CD4-positive, alpha-beta T cell (primary cell): ENCODE results near the gene MAMDC4. TPM values are rescaled to one million over a fixed set of nuclear protein-coding genes. Genes with fewer than 3 reads are reported as not detected.
"Not testable (repeated sequence)": the region's sequence is repeated elsewhere in the genome, so short reads cannot be mapped to it uniquely, and the experiment has no call there.

Experiments
- ATAC-seq: fragments of 200-7000 bp; cut with Tn5 transposase; one replicate; pipeline ENCODE4 v1.10.0; 2022; ENCODE audit warnings: mild to moderate bottlenecking; ENCODE audit not compliant: poor library complexity
- CTCF ChIA-PET: fragments of 350-600 bp; sonication (Branson Sonifier 250); formaldehyde crosslinking; loops from one replicate; lab custom pipeline; 2021; ENCODE audit warnings: antibody characterized with exemption, inconsistent platforms; lab: Charles Lee
- POLR2A ChIA-PET: fragments of 350-600 bp; sonication (Branson Sonifier 250); formaldehyde crosslinking; loops from one replicate; lab custom pipeline; 2021; ENCODE audit warnings: antibody characterized with exemption, inconsistent platforms; lab: Charles Lee
- DNase-seq, 14 experiments: peaks; one replicate each; pipeline ENCODE4 v3.0.0-alpha.2; 2013 to 2020; ENCODE audit warnings: mixed read lengths in 2 of 14
- H3K27ac ChIP-seq, 2 donors: one replicate each; pipeline versions ENCODE4 v1.5.1 to v1.7.0; 2013; ENCODE audit warnings: low read length in 2 of 2, low read depth in 1 of 2, mild to moderate bottlenecking in 1 of 2
- H3K27me3 ChIP-seq, 2 experiments: 1 replicate in 1 of 2; 2 replicates in 1 of 2; pipeline versions ENCODE4 v1.6.1 to v1.7.0; 2013; ENCODE audit warnings: low read length in 2 of 2, control low read depth in 1 of 2, mild to moderate bottlenecking in 1 of 2, moderate library complexity in 1 of 2; ENCODE audit not compliant: insufficient read depth in 2 of 2, control insufficient read depth in 1 of 2
- H3K36me3 ChIP-seq: one replicate; pipeline ENCODE4 v1.6.1; 2013; ENCODE audit warnings: low read length, control low read depth; ENCODE audit not compliant: insufficient read depth
- H3K4me1 ChIP-seq: one replicate; pipeline ENCODE4 v1.6.1; 2013; ENCODE audit warnings: low read length, control low read depth; ENCODE audit not compliant: insufficient read depth
- H3K4me3 ChIP-seq: one replicate; pipeline ENCODE4 v1.5.1; 2013; ENCODE audit warnings: mild to moderate bottlenecking, low read length, moderate library complexity
- H3K9me3 ChIP-seq, 2 experiments: 1 replicate in 1 of 2; 2 replicates in 1 of 2; pipeline versions ENCODE4 v1.6.1 to v1.7.0; 2013; ENCODE audit warnings: low read length in 2 of 2, mild to moderate bottlenecking in 2 of 2, control low read depth in 1 of 2, moderate library complexity in 1 of 2; ENCODE audit not compliant: control insufficient read depth in 1 of 2, insufficient read depth in 1 of 2
- H3K27ac Mint-ChIP-seq: one replicate; pipeline ENCODE4 v1.8.0; 2020; ENCODE audit warnings: mixed read lengths
- H3K27me3 Mint-ChIP-seq: one replicate; pipeline ENCODE4 v1.8.0; 2021; ENCODE audit warnings: mixed read lengths
- H3K36me3 Mint-ChIP-seq: one replicate; pipeline ENCODE4 v1.8.0; 2021; ENCODE audit warnings: low read depth, mixed read lengths
- H3K4me1 Mint-ChIP-seq: one replicate; pipeline ENCODE4 v1.8.0; 2021; ENCODE audit warnings: low read depth, mixed read lengths
- H3K4me3 Mint-ChIP-seq: one replicate; pipeline ENCODE4 v1.8.0; 2020; ENCODE audit warnings: mild to moderate bottlenecking, mixed read lengths
- H3K9me3 Mint-ChIP-seq: one replicate; pipeline ENCODE4 v1.8.0; 2020; ENCODE audit warnings: mixed read lengths
- CTCF ChIP-seq: fragments of 200-600 bp; IDR thresholded peaks from one replicate; pipeline ENCODE4 v1.8.0; 2022; ENCODE audit warnings: antibody characterized with exemption, mild to moderate bottlenecking
- intact Hi-C, 2 experiments: fragments of 100-400 bp; cut with DNase I in 1 of 2; cut with micrococcal nuclease in 1 of 2; formaldehyde crosslinking; loops; one replicate each; pipeline versions ENCODE4 v1.15.1 to v1.9.0; 2023 to 2025; cut with DNase I, micrococcal nuclease
- total RNA-seq, 174 experiments: library from RNA in 2 of 174; stranded (reverse) in 2 of 174; gene quantifications; one replicate each; pipeline ENCODE4 v1.2.3 and lab custom pipeline; 2021 to 2026

MAMDC4 gene
- total RNA-seq, 2 experiments from 2014 or later = 2.2 to 3.4 TPM

GRCh38 chr9:136867917-136868316 lies 15.8 kb downstream of the MAMDC4 start:
- Mint-ChIP-seq H3K27me3 (no peaks in the 10 kb centered on the region), H3K4me1 (peaks cover 15% of the 10 kb centered on the region), H3K36me3 (peaks cover 15% of the 10 kb centered on the region), H3K9me3 (no peaks in the 10 kb centered on the region), H3K27ac (peak overlapping the region; percentile 62), H3K4me3 (peak overlapping the region; percentile 70)
- DNase-seq = no peak
- Histone ChIP-seq H3K4me3 (no peak overlapping the region), H3K4me1 (peaks cover 23% of the 10 kb centered on the region), H3K27me3 (no peaks in the 10 kb centered on the region), H3K36me3 (peaks cover 13% of the 10 kb centered on the region), H3K27ac (no peak overlapping the region), H3K9me3 (peaks cover 0 to 9% of the 10 kb centered on the region in 2 experiments)
- no peak for ATAC-seq
- POLR2A ChIA-PET = no interaction called here
- CTCF ChIA-PET = no interaction called here
- TF ChIP-seq CTCF = no peak
- intact Hi-C loops = loop anchor here (2.0 to 5.0 kb wide), 2 partner anchors 19 to 74 kb away; partner anchors contain the start of genes FBXW5 (in 1 of the 2) and TRAF2 (in 1 of the 2)

- no peak for ATAC-seq
- Histone ChIP-seq H3K27me3 (no peaks in the 10 kb centered on the region), H3K4me1 (peaks cover 23% of the 10 kb centered on the region), H3K27ac (no peak overlapping the region), H3K36me3 (peaks cover 6% of the 10 kb centered on the region), H3K9me3 (peaks cover 0 to 12% of the 10 kb centered on the region in 2 experiments), H3K4me3 (no peak overlapping the region)
- Mint-ChIP-seq H3K27me3 (no peaks in the 10 kb centered on the region), H3K9me3 (no peaks in the 10 kb centered on the region), H3K4me1 (peaks cover 15% of the 10 kb centered on the region), H3K36me3 (peaks cover 8% of the 10 kb centered on the region), H3K27ac (peak overlapping the region; percentile 62), H3K4me3 (peak overlapping the region; percentile 82)
- ChIA-PET CTCF (no interaction called here), POLR2A (no interaction called here)
- intact Hi-C loops = loop anchor here in 1 of 2 experiments (5.0 kb wide), 1 partner anchor 74 kb away; the partner anchor contains the start of gene FBXW5
- DNase-seq = peak in 1 of 14 experiments; percentile 16
- no peak for TF ChIP-seq CTCF
Measured at GRCh38 chr9:136868644-136869043, 16.5 kb downstream of the MAMDC4 start.

- H3K4me1 Mint-ChIP-seq, DNase-seq, H3K36me3 ChIP-seq, H3K36me3 Mint-ChIP-seq, H3K4me3 ChIP-seq, H3K9me3 Mint-ChIP-seq, H3K27me3 Mint-ChIP-seq, H3K27me3 ChIP-seq, H3K27ac Mint-ChIP-seq, H3K4me3 Mint-ChIP-seq, CTCF ChIA-PET, H3K27ac ChIP-seq, ATAC-seq: not testable (repeated sequence)
- POLR2A ChIA-PET = interaction anchor here (1.1 kb wide), 1 partner anchor 13 kb away, joined by 4 read pairs; no protein-coding TSS in a partner anchor
- intact Hi-C loops = loop anchor here in 1 of 2 experiments (5.0 kb wide), 1 partner anchor 73 kb away; the partner anchor contains the start of gene FBXW5
- H3K9me3 ChIP-seq = peaks cover 0 to 12% of the 10 kb centered on the region in 2 experiments
- H3K4me1 ChIP-seq = peaks cover 17% of the 10 kb centered on the region
Measured at GRCh38 chr9:136869611-136870010, 17.5 kb downstream of the MAMDC4 start.

- no peak for TF ChIP-seq CTCF
- H3K9me3 Mint-ChIP-seq = no peaks in the 10 kb centered on the region
- CTCF ChIA-PET = no interaction called here
Measured at GRCh38 chr9:136875155-136875554, 23.0 kb downstream of the MAMDC4 start.

More at GRCh38 chr9:136875155-136875554, 23.0 kb downstream of the MAMDC4 start:
- Histone ChIP-seq H3K27me3 (no peaks in the 10 kb centered on the region), H3K9me3 (peaks cover 0 to 12% of the 10 kb centered on the region in 2 experiments), H3K4me3 (no peak overlapping the region), H3K36me3 (no peaks in the 10 kb centered on the region), H3K4me1 (no peaks in the 10 kb centered on the region), H3K27ac (no peak overlapping the region)
- H3K27me3 Mint-ChIP-seq = no peaks in the 10 kb centered on the region
- POLR2A ChIA-PET = interaction anchor here (0.6 kb wide), 1 partner anchor 16 kb away, joined by 3 read pairs; no protein-coding TSS in a partner anchor
- H3K4me3 Mint-ChIP-seq = no peak overlapping the region
- no peaks in the 10 kb centered on the region for H3K4me1 Mint-ChIP-seq
- DNase-seq (no peak), ATAC-seq (no peak)
- intact Hi-C loops = no loop called here
- no peak overlapping the region for H3K27ac Mint-ChIP-seq
- H3K36me3 Mint-ChIP-seq = no peaks in the 10 kb centered on the region
